ENCODE results near the gene ERC1. TPM values are rescaled to one million over a fixed set of nuclear protein-coding genes. Genes with fewer than 3 reads are reported as not detected.
"Not testable (repeated sequence)": the region's sequence is repeated elsewhere in the genome, so short reads cannot be mapped to it uniquely, and the experiment has no call there.

Gene ERC1
- total RNA-seq, 1 donor from 2014 or later = 16.6 TPM

DNA sequence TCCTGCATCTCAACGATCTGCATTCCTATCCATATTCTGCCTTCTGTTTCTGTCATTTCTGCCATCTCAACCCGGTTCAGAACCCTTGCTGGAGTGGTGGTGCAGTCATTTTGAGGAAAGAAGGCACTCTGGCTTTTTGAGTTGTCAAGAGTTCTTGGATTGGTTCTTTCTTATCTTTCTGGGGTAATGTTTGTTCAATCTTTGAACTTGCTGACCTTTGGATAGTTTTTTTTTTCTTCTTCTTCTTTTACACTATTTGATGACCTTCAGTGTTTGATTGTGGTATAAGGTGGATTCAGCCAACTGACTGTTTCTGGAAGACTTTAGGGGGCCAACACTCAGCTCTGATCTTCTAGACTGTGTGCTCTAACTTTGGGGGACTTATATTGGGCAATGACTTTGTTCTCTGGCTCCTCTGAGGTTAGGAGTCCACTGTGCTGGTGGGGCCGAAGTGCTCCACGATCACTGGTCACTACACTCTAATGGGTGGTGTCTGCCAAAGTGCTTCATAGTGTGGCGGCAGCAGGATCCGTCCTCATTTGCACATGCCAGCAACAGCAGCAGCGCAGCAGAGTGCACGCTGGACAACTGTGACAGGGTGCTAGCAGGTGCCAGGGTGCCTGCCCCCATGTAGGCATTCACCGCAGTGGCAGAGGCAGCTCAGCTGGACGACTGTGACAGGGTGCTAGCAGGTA is 347.6 kb downstream of the ERC1 start:
- TF ChIP-seq, protein P1, sequence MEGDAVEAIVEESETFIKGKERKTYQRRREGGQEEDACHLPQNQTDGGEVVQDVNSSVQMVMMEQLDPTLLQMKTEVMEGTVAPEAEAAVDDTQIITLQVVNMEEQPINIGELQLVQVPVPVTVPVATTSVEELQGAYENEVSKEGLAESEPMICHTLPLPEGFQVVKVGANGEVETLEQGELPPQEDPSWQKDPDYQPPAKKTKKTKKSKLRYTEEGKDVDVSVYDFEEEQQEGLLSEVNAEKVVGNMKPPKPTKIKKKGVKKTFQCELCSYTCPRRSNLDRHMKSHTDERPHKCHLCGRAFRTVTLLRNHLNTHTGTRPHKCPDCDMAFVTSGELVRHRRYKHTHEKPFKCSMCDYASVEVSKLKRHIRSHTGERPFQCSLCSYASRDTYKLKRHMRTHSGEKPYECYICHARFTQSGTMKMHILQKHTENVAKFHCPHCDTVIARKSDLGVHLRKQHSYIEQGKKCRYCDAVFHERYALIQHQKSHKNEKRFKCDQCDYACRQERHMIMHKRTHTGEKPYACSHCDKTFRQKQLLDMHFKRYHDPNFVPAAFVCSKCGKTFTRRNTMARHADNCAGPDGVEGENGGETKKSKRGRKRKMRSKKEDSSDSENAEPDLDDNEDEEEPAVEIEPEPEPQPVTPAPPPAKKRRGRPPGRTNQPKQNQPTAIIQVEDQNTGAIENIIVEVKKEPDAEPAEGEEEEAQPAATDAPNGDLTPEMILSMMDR (IDR thresholded peaks at IDR 0.05; ENCODE audit: insufficient read depth, low read length, severe bottlenecking) = no peak
- no peaks in the 10 kb centered on the region for H3K27me3 ChIP-seq (ENCODE audit: control insufficient read depth, insufficient read depth, low read length)
- no peaks in the 10 kb centered on the region for H3K36me3 ChIP-seq (ENCODE audit: control insufficient read depth, insufficient read depth, low read length)
- no peak for DNase-seq (ENCODE audit: low read depth)
- no peak overlapping the region for H3K4me3 ChIP-seq (ENCODE audit: low read depth, low read length)
- peak; percentile 36 for FAIRE-seq

DNA sequence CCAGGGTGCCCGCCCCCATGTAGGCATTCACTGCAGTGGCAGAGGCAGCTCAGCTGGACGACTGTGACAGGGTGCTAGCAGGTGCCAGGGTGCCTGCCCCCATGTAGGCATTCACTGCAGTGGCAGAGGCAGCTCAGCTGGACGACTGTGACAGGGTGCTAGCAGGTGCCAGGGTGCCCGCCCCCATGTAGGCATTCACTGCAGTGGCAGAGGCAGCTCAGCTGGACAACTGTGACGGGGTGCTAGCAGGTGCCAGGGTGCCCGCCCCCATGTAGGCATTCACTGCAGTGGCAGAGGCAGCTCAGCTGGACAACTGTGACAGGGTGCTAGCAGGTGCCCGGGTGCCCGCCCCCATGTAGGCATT is 348.1 kb downstream of the ERC1 start:
- not testable (repeated sequence) for H3K36me3 ChIP-seq (ENCODE audit: control insufficient read depth, insufficient read depth, low read length); DNase-seq (ENCODE audit: low read depth); H3K27me3 ChIP-seq (ENCODE audit: control insufficient read depth, insufficient read depth, low read length); H3K4me3 ChIP-seq (ENCODE audit: low read depth, low read length); FAIRE-seq

DNA sequence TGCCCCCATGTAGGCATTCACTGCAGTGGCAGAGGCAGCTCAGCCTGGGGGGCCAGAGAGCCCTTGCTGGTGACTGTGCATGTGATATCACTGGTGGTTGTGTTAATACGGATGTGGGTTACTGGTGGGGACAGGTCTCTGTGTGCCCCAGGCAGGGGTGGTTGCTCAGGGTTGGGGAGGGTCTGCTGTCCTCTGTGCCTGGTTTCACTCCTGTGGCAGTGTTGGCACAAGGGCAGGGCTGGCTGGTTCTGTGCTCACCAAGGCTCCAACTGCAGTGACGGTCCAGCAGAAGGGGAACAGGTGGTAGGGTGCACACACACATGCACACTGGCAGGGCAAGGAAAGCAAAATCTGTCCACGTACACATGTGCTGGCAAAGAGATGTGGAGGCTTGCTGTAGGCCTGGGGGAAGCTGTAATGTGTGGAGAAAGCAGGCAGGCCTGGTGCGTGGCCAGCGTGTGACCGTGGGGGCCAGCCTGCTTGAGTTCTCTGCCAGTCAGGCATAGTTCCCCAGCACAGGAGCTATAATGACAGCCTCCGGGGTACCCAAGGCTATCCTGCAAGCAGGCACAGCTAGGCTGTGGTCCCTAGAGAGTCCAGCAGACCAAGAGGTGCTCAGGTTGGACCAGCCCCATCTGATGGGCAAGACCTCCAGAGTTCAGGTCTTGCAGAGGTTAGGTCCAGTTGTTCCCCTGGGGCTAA is 348.7 kb downstream of the ERC1 start:
- Histone ChIP-seq H3K27me3 (ENCODE audit: control insufficient read depth, insufficient read depth, low read length) (no peaks in the 10 kb centered on the region), H3K36me3 (ENCODE audit: control insufficient read depth, insufficient read depth, low read length) (no peaks in the 10 kb centered on the region), H3K4me3 (ENCODE audit: low read depth, low read length) (no peak overlapping the region)
- DNase-seq (ENCODE audit: low read depth) = no peak
- FAIRE-seq = no peak
- TF ChIP-seq, protein P1 (IDR thresholded peaks at IDR 0.05; ENCODE audit: insufficient read depth, low read length, severe bottlenecking) = no peak

DNA sequence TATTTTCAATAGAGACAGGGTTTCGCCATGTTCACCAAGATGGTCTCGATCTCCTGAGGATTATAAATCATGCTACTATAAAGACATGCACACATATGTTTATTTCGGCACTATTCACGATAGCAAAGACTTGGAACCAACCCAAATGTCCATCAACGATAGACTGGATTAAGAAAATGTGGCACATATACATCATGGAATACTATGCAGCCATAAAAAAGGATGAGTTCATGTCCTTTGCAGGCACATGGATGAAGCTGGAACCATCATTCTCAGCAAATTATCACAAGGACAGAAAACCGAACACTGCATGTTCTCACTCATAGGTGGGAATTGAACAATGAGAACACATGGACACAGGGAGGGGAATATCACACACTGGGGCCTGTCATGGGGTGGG is 350.2 kb downstream of the ERC1 start:
- not testable (repeated sequence) for H3K36me3 ChIP-seq (ENCODE audit: control insufficient read depth, insufficient read depth, low read length); DNase-seq (ENCODE audit: low read depth); FAIRE-seq; H3K27me3 ChIP-seq (ENCODE audit: control insufficient read depth, insufficient read depth, low read length); H3K4me3 ChIP-seq (ENCODE audit: low read depth, low read length)

DNA sequence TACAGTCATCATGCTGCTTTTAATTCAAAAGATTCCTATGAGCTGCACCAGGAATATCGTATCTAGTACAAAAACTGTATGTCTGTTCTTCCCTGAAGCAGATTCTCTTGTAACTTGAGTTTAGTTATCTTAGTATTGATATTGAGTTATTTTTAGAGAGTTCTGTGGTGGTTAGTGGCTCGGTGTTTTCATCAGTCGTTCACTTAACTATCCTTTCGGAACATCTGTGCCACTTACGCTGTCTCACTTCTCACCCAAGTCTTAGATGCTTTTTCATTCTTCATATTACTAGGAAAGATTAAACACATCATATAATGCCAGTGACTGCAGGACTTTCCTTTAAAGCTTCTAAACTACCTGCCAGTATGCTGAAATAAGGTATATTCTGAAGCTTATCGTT is 352.4 kb downstream of the ERC1 start:
- Histone ChIP-seq H3K4me3 (ENCODE audit: low read depth, low read length) (no peak overlapping the region), H3K36me3 (ENCODE audit: control insufficient read depth, insufficient read depth, low read length) (no peaks in the 10 kb centered on the region), H3K27me3 (ENCODE audit: control insufficient read depth, insufficient read depth, low read length) (no peaks in the 10 kb centered on the region)
- TF ChIP-seq, protein P1 (IDR thresholded peaks at IDR 0.05; ENCODE audit: insufficient read depth, low read length, severe bottlenecking) = no peak
- FAIRE-seq = no peak
- no peak for DNase-seq (ENCODE audit: low read depth)

DNA sequence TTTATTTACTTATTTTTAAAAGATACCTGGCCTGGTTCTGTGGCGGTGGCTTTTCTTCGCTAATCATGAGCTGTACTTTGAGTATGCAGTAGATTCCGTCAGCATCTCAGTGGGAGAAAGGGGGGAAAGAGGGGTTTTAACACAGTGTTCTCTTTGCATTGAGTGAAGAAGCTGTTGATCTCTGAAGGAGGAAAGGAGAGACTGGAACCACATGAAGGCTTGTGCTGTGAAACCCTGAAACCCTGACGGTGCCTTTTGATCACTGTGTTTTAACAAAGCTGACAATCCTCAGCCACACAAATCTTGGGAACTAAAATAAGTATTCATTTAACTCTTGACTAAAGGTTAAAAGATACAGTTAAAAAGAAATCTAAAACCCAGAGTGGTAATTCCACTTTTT is 353.2 kb downstream of the ERC1 start:
- no peak for FAIRE-seq
- Histone ChIP-seq H3K27me3 (ENCODE audit: control insufficient read depth, insufficient read depth, low read length) (no peaks in the 10 kb centered on the region), H3K36me3 (ENCODE audit: control insufficient read depth, insufficient read depth, low read length) (no peaks in the 10 kb centered on the region), H3K4me3 (ENCODE audit: low read depth, low read length) (no peak overlapping the region)
- TF ChIP-seq, protein P1 (IDR thresholded peaks at IDR 0.05; ENCODE audit: insufficient read depth, low read length, severe bottlenecking) = no peak
- DNase-seq (ENCODE audit: low read depth) = no peak

DNA sequence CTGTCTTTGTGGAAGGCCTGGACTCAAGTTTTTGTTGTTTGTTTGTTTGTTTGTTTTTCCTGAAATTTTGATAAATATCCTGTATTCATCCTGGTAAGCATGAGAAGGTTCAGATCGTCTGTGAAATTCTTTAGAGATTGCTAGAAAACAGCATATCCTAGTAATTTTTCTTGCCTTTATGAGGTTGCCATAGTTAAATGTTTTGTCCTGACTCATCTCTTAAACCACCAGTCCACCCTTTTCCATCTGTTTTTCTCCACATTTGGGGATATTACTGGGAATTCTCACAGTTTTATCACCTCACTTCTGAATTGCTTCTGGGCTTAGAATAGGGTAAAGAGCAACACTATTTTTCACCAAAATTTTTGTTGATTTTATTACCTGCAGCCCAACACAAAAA is 355.1 kb downstream of the ERC1 start:
- TF ChIP-seq, protein P1 (IDR thresholded peaks at IDR 0.05; ENCODE audit: insufficient read depth, low read length, severe bottlenecking) = no peak
- Histone ChIP-seq H3K4me3 (ENCODE audit: low read depth, low read length) (no peak overlapping the region), H3K36me3 (ENCODE audit: control insufficient read depth, insufficient read depth, low read length) (no peaks in the 10 kb centered on the region), H3K27me3 (ENCODE audit: control insufficient read depth, insufficient read depth, low read length) (no peaks in the 10 kb centered on the region)
- FAIRE-seq = no peak
- no peak for DNase-seq (ENCODE audit: low read depth)

Measured in bronchial epithelial cell (primary cell).